Hematopoietic multipotent progenitor cell treated with erythropoietin and hydrocortisone succinate and interleukin-3 and kit ligand, for 8 days (in vitro differentiated cells): ENCODE data around the gene TOP2B.

Source experiments
- DNase-seq: peaks from one replicate; pipeline ENCODE4 v3.0.0-alpha.2; 2015

TOP2B gene, protein sequence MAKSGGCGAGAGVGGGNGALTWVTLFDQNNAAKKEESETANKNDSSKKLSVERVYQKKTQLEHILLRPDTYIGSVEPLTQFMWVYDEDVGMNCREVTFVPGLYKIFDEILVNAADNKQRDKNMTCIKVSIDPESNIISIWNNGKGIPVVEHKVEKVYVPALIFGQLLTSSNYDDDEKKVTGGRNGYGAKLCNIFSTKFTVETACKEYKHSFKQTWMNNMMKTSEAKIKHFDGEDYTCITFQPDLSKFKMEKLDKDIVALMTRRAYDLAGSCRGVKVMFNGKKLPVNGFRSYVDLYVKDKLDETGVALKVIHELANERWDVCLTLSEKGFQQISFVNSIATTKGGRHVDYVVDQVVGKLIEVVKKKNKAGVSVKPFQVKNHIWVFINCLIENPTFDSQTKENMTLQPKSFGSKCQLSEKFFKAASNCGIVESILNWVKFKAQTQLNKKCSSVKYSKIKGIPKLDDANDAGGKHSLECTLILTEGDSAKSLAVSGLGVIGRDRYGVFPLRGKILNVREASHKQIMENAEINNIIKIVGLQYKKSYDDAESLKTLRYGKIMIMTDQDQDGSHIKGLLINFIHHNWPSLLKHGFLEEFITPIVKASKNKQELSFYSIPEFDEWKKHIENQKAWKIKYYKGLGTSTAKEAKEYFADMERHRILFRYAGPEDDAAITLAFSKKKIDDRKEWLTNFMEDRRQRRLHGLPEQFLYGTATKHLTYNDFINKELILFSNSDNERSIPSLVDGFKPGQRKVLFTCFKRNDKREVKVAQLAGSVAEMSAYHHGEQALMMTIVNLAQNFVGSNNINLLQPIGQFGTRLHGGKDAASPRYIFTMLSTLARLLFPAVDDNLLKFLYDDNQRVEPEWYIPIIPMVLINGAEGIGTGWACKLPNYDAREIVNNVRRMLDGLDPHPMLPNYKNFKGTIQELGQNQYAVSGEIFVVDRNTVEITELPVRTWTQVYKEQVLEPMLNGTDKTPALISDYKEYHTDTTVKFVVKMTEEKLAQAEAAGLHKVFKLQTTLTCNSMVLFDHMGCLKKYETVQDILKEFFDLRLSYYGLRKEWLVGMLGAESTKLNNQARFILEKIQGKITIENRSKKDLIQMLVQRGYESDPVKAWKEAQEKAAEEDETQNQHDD (N-terminal part only)

GRCh38 chr3:25664812-25665314 is at the start of gene TOP2B:
Gene TOP2B, minus strand, starts transcription at chr3:25664907. Its CDS starts 610 bp downstream, at chr3:25664297.
- peak; percentile 97 for DNase-seq

GRCh38 chr3:25713341-25713985 is 48.8 kb upstream of the TOP2B start:
- DNase-seq = no peak

- no peak for DNase-seq
These were observed 46.4 kb upstream of the TOP2B start for GRCh38 chr3:25711090-25711489.

- DNase-seq = no peak
These were observed 43.3 kb upstream of the TOP2B start for GRCh38 chr3:25708036-25708435.

GRCh38 chr3:25707268-25707926 is 42.7 kb upstream of the TOP2B start:
- no peak for DNase-seq

DNA sequence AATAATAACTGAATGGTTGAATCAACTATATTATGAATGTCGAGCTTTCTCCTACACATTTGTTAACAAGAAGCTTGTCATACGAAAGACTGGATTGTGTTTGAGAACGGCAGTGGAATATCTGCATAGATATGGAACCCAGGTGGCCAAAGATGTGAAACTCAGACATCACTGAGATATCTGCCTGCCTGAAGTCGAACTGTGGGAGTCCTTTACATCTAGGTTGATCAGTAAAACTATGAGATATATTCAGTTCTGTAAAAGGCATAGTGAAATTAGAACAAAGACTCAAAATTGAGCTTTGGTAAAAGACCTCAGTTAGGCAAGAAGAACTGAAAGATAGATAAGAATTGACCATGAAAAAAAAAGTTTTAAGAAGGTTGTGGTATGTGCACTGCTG is 41.5 kb upstream of the TOP2B start:
- no peak for DNase-seq

DNA sequence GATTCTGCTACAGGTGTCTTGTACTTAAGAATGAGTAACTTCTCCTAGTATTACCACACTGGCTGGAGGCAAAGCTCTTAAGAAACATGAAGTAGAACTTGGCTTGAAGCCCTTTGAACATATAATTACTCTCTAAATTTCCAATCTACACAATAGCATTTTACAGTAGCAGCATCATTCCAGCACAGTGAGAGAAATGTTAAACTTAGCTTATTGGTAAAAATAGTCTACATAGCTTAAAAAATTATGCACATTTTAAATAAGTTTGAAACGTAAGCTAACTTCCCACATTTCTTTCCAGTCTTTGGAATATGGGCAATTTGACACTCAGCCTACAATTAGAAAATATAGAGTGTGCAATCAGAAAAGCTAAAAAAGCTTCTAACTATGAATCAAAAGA is 32.8 kb upstream of the TOP2B start:
- DNase-seq = no peak

GRCh38 chr3:25695731-25696420 is 31.2 kb upstream of the TOP2B start:
- DNase-seq = no peak

DNA sequence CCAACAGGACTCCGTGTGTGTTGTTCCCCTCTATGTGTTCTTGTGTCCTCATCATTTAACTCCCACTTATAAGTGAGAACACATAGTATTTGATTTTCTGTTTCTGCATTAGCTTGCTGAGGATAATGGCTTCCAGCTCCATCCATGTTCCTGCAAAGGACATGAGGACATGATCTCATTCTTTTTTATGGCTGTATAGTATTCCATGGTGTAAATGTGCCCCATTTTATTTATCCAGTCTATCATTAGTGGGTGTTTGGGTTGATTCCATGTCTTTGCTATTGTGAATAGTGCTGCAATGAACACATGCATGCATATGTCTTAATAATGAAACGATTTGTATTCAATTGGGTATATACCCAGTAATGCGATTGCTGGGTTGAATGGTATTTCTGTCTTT is 28.5 kb upstream of the TOP2B start:
- DNase-seq = no peak

- DNase-seq = no peak
These were observed 27.6 kb upstream of the TOP2B start for GRCh38 chr3:25692341-25692740.

DNA sequence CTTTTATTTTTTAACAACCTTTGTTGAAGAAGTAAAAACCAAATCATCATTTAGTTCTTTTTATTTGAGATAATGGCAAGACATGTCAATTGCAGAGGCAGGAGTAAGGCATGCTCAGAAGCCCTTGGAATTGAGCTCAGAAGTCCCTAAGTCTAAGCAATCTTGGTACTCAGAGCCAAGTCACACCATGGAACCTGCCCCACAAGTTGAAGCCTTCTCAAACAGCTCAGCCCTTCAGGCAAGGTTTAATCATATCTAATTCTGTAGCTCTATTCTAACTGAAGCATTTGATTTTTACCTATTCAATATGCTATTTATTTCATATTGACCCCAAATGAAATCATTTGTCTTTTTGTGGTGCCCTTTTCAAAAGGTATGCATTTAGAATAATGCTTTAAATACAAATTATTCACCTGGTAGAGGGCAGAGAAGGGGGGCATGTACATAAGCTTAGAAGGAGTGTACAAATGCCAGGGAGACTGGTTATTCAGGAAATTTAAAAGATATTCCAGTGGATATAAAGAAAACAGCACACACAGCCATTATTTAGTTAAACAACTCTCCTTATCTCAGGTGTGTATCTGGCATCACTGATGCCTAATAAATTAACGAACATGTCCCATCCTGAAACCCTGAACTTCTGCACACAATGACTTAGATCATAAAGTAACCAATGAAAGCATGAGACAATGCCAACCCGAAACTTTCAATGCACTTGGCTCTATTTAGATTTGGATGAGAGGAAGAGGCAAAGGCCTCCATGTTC is 26.2 kb upstream of the TOP2B start:
- no peak for DNase-seq

- no peak for DNase-seq
These were observed 24.5 kb upstream of the TOP2B start for GRCh38 chr3:25689226-25689625.

GRCh38 chr3:25687742-25688141 is 23.0 kb upstream of the TOP2B start:
- DNase-seq = no peak

- no peak for DNase-seq
These were observed 22.1 kb upstream of the TOP2B start for GRCh38 chr3:25686766-25687165.

DNA sequence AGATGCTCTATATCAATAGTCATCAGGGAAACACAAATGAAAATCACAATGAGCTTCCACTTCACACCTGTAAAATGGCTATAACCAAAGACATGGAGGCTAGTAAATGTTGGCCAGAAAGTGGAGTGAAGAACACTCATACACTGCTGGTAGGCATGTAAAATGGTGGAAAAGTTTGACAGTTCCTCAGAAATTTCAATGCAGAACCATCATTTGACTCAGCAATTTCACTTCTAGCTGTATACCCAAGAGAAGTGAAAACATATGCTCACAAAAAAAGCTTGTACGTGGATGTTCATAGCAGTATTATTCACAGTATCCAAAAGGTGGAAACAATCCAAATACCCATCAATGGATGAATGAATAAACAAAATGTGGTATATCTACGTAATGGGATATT is 19.2 kb upstream of the TOP2B start:
- DNase-seq = no peak

GRCh38 chr3:25683410-25683809 is 18.7 kb upstream of the TOP2B start:
- DNase-seq = no peak

DNA sequence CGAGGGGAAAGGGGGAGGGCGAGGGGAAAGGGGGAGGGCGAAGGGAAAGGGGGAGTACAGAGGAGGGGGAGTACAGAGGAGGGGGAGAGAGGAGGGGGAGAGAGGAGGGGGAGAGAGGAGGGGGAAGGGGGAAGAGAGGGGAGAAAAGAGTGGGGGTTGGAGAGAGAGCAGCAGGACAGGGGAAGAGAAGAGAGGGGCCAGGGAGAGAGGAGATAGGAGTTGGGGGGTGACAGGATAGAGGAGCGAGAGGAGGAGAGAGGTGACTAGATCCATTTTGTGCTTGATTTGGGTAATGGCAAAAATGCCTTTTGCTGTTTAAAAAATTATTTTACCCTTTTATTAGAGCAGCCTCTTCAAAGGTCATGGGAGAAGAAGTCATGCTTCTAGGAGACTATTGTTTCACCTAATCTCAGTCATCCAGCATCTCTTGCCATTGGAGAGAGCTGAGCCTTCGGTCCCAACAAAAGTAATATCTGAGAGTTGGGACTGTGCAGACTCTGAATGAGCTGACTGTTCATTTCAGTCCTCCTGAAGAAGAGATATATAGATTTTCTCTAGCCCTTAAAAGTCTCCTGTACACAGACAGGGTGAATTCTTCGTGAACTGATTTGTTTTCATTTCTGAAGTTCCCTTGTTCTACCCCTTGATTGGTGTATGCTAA is 15.1 kb upstream of the TOP2B start:
- no peak for DNase-seq

- DNase-seq = no peak
These were observed 14.5 kb upstream of the TOP2B start for GRCh38 chr3:25679166-25679565.

GRCh38 chr3:25678581-25678980 is 13.9 kb upstream of the TOP2B start:
- DNase-seq = no peak

GRCh38 chr3:25677121-25677520 is 12.4 kb upstream of the TOP2B start:
- no peak for DNase-seq
